GM19372 (cell line): ENCODE results near the gene IGFLR1.
A peak's percentile ranks its signal among the peaks of the same experiment; 100 is the strongest.
"Not testable (repeated sequence)": the region's sequence is repeated elsewhere in the genome, so short reads cannot be mapped to it uniquely, and the experiment has no call there.

ENCODE experiments used
- ATAC-seq: cut with Tn5 transposase; IDR thresholded peaks from one replicate; pipeline ENCODE4 v1.9.1; 2021; ENCODE audit warnings: mild to moderate bottlenecking, low read depth, moderate library complexity; ENCODE audit not compliant: unreplicated experiment

Gene IGFLR1

DNA sequence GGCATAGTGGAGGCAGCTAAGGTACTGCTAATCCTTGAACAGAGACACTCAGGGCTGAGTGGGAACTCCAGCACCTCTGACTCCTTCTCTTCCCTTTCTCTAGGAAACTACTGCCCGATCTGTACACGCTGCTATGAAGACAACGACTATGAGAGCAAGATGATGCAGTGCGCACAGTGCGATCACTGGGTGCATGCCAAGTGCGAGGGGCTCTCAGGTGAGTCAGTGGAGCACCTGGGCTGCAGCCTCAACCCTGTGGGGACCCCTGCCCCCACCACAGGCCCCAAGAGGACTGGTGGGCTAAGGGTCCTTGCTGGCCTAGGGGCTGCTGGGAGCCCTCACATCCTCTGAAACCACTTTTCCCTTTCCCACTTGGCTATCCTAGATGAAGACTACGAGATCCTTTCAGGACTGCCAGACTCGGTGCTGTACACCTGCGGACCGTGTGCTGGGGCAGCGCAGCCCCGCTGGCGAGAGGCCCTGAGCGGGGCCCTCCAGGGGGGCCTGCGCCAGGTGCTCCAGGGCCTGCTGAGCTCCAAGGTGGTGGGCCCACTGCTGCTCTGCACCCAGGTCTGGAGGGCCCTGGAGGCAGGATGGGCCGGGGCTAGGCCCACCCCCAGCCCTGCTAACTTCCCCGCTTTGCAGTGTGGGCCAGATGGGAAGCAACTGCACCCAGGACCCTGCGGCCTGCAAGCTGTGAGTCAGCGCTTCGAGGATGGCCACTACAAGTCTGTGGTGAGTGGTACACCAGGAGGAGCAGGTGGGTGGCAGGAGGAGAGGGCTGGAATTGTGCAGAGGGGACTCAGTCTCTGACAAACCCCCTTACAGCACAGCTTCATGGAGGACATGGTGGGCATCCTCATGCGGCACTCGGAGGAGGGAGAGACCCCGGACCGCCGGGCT is 14.9 kb downstream of the IGFLR1 start:
- no peak for ATAC-seq

DNA sequence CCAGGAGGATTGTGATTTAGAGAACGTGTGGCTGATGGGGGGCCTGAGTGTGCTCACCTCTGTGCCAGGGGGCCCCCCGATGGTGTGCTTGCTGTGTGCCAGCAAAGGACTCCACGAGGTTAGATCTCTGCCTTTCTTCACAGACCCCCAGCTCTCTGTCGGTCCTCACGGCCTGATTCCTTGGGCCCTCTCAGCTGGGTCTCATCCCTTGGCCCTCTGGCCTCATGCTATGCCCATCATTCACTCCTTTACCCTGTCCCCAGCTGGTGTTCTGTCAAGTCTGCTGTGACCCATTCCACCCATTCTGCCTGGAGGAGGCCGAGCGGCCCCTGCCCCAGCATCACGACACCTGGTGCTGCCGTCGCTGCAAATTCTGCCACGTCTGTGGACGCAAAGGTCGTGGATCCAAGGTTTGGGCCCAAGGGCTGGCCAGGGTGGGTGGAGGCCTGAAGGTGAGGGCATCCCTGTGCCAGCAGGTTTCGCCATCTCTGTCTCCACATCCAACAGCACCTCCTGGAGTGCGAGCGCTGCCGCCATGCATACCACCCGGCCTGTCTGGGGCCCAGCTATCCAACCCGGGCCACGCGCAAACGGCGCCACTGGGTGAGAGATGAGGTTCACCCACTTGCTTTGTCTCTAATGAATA is 16.9 kb downstream of the IGFLR1 start:
- ATAC-seq: no peak

DNA sequence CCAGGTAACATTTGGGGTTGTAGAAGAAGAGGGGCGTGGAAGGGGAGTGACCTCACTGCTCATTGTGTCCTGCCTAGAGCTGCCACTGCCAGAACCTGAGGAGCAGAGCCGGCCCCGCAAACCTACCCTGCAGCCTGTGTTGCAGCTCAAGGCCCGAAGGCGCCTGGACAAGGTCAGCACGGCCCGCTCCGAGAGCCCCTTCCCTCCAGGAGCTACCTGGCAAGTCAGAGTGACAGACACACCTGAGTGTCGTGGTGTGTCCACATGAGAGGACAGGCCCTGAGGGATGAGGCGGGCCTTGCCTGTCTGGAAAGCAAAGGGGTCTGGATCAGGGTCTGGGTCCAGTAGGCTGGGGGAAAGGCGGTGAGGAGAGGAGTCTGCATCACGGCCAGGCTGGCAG is 17.7 kb downstream of the IGFLR1 start:
- no peak for ATAC-seq

DNA sequence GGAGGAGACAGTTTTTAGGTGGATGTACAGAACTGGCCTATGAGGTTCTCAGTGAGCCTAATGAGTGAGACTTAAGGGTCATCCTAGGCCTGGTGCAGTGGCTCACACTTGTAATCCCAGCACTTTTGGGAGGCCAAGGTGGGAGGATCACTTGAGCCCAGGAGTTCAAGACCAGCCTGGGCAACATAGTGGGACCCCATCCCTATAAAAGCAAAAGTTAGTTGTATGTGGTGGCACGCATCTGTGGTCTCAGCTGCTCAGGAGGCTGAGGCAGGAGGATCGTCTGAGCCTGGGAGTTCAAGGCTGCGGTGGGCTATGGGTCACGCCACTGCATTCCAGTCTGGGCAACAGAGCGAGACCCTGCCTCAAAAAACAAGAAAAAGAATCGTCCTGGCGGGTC is 18.1 kb downstream of the IGFLR1 start:
- not testable (repeated sequence) for ATAC-seq

DNA sequence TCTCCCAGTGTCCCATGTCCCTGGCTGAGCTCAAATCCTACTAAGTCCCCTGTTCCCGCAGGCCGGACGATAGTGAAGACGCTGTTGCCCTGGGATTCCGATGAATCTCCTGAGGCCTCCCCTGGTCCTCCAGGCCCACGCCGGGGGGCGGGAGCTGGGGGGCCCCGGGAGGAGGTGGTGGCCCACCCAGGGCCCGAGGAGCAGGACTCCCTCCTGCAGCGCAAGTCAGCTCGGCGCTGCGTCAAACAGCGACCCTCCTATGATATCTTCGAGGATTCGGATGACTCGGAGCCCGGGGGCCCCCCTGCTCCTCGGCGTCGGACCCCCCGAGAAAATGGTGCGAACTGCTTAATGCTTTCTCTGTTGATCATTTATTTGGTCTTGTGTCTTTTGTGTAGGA is 18.6 kb downstream of the IGFLR1 start:
- ATAC-seq: no peak

- ATAC-seq: no peak
Observed at GRCh38 chr19:35722897-35723296, 19.4 kb downstream of the IGFLR1 start.

DNA sequence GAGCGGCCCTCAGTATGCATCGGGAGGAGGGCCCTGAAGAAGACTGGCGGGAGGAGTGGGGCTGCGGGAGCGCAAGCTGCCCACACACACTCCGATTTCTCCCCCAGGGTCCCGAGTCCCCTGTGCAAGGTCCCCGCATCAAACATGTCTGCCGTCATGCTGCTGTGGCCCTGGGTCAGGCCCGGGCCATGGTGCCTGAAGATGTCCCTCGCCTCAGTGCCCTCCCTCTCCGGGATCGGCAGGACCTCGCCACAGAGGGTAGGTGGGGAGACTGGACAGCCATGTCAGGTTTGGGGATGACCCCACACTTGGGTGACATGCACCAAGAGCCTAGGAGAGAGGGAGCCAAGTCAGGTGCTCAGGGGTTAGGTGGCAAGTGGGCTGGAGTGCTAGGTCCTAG is 19.8 kb downstream of the IGFLR1 start:
- ATAC-seq: no peak

DNA sequence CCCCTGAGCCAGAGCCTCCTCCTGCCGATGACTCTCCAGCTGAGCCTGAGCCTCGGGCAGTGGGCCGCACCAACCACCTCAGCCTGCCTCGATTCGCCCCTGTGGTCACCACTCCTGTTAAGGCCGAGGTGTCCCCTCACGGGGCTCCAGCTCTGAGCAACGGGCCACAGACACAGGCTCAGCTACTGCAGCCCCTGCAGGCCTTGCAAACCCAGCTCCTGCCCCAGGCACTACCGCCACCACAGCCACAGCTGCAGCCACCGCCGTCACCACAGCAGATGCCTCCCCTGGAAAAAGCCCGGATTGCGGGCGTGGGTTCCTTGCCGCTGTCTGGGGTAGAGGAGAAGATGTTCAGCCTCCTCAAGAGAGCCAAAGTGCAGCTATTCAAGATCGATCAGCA is 20.9 kb downstream of the IGFLR1 start:
- no peak for ATAC-seq

DNA sequence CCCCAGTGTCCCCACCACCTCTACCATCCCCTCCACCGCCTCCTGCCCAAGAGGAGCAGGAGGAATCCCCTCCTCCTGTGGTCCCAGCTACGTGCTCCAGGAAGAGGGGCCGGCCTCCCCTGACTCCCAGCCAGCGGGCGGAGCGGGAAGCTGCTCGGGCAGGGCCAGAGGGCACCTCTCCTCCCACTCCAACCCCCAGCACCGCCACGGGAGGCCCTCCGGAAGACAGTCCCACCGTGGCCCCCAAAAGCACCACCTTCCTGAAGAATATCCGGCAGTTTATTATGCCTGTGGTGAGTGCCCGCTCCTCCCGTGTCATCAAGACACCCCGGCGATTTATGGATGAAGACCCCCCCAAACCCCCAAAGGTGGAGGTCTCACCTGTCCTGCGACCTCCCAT is 21.6 kb downstream of the IGFLR1 start:
- ATAC-seq: no peak

DNA sequence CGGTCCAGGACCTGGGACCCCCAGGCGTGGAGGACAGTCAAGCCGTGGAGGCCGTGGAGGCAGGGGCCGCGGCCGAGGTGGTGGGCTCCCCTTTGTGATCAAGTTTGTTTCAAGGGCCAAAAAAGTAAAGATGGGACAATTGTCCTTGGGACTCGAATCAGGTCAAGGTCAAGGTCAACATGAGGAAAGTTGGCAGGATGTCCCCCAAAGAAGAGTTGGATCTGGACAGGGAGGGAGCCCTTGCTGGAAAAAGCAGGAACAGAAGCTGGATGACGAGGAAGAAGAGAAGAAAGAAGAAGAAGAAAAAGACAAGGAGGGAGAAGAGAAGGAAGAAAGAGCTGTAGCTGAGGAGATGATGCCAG is 22.1 kb downstream of the IGFLR1 start:
- no peak for ATAC-seq

- no peak for ATAC-seq
Observed at GRCh38 chr19:35719402-35720162, 22.7 kb downstream of the IGFLR1 start.

- ATAC-seq: no peak
Observed at GRCh38 chr19:35718345-35719041, 23.8 kb downstream of the IGFLR1 start.

DNA sequence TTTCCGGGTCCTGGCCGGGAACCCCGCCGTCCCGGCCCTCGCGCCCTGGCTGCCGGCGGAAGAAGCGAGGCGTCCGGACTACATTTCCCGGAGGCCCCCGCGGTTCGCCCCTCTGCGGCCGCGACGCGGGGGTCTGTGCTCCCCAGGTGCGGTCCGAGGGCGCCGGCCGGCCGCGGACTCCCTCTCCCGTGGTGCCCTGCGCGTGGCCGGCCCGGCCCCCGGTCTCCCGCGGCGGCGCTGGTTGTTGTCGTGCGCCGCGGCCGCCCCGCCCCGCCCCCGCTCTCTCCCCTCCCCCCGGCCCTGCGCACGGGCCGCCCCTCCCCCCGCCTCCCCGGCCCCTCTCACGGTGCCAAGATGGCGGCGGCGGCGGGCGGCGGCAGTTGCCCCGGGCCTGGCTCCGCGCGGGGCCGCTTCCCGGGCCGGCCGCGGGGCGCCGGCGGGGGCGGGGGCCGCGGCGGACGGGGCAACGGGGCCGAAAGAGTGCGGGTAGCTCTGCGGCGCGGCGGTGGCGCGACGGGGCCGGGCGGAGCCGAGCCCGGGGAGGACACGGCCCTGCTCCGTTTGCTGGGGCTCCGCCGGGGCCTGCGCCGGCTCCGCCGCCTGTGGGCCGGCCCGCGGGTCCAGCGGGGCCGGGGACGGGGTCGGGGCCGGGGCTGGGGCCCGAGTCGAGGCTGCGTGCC is 24.4 kb downstream of the IGFLR1 start, which contains the start of gene KMT2B:
TSS of gene KMT2B (plus strand) at position 339 of the 680 bp plus-strand sequence. CDS start at position 355, 16 bp downstream.
- ATAC-seq: peak; percentile 58

DNA sequence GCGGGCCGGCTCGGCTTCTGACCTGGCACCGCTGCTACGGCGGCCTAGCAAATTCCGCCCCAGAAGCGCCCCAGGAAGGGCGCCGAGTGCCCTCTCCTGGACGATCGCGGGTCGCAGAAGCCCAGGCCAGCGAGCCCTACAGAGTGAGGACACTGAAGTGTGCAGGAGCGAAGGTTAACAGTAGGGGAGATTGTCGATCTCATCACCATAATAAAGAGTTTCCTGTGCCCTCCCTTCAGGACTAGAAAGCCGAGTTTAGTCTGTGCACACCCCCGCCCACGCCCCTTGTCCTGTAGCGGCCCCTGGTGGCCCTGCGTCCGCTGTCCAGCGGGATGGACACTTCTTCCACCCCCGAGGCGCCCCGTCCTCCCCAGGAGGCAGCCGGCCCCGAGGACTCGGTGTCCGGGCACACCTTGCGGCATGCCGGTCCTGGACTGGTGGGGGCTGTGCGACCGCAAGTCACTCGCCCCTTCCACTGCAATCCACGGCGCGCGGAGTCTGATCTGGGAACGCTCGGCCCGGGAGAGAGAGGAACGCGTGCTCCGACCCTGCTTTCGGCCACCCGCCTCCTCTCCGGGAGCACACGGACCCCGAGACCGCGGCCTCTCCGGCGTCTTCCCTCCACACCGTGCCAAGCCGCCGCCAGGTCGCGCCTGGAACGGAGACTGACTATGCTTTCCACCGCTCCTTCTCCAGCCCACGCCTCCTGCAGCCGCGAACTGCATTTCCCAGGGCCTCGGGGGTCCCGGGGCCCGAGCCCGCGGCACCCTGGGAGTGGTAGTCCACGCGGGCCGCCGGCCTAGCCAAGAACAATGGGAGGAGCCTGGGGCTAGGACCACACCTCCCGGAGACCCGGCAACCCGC is 25.2 kb downstream of the IGFLR1 start:
- ATAC-seq: peak; percentile 64

DNA sequence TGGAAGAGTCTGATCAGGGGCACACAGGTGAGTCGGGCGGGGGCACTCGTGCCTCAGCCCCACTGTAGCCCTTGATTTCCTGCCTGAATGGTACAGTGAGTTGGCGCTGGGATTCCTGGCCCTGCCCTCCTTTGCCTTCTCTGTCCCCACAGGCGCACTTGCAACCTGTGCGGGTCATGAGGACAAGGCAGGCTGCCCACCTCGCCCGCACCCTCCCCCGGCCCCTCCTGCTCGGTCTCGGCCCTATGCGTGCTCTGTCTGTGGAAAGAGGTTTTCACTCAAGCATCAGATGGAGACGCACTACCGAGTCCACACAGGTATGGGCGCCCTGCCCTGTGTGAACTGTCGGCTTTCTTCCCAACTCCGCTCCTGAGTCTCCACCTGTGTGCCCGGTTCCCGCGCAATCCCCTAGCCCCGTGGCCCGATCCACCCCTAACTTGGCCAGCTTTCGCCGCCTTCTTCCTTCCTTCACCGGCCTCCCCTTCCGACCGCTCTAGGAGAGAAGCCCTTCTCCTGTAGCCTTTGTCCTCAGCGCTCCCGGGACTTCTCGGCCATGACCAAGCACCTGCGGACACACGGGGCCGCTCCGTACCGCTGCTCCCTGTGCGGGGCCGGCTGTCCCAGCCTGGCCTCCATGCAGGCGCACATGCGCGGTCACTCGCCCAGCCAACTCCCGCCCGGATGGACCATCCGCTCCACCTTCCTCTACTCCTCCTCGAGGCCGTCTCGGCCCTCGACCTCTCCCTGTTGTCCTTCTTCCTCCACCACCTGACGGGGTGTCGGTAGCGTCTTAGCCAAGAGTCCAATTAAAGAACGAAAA is 26.1 kb downstream of the IGFLR1 start:
- no peak for ATAC-seq

DNA sequence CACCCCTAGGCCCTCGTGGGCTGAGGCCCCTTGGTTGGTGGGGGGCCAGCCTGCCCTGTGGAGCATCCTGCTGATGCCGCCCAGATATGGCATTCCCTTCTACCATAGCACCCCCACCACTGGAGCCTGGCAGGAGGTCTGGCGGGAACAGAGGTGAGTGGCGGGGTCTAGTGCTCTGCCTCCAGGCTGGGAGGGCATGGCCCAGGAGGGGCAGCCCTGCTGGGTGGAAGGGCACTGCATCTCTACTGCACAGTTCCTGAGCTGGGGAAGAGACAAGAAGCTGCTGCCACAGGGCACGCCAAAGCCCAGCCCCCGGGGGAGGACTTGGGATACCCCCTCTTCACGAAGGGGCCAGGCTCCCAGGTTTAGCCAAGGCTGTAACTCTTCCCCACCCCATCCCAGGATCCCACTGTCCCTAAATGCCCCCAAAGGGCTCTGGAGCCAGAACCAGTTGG is 26.9 kb downstream of the IGFLR1 start:
- no peak for ATAC-seq

DNA sequence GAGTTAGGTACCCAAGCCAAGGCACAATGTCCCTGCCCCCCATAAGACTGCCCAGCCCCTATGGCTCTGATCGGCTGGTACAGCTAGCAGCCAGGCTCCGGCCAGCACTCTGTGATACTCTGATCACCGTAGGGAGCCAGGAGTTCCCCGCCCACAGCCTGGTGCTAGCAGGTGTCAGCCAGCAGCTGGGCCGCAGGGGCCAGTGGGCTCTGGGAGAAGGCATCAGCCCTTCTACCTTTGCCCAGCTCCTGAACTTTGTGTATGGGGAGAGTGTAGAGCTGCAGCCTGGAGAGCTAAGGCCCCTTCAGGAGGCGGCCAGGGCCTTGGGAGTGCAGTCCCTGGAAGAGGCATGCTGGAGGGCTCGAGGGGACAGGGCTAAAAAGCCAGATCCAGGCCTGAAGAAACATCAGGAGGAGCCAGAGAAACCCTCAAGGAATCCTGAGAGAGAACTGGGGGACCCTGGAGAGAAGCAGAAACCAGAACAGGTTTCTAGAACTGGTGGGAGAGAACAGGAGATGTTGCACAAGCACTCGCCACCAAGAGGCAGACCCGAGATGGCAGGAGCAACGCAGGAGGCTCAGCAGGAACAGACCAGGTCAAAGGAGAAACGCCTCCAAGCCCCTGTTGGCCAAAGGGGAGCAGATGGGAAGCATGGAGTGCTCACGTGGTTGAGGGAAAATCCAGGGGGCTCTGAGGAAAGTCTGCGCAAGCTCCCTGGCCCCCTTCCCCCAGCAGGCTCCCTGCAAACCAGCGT is 27.5 kb downstream of the IGFLR1 start:
- no peak for ATAC-seq
